ENCODE data around the gene PHB1.

PHB1 gene

GRCh38 chr17:49407981-49408501, 6.6 kb downstream of the PHB1 start:
- no peaks in the 10 kb centered on the region for H3K27me3 ChIP-seq (ENCODE audit: control insufficient read depth, insufficient read depth, low read length)
- H3K79me2 ChIP-seq = no peaks in the 10 kb centered on the region
- TF ChIP-seq CTCF (IDR thresholded peaks at IDR 0.05) = peak; percentile 68
- H3K9ac ChIP-seq = no peak overlapping the region
- H3K4me1 ChIP-seq = no peaks in the 10 kb centered on the region
- no peaks in the 10 kb centered on the region for H3K9me3 ChIP-seq (ENCODE audit: control insufficient read depth, low read length)
- no peak overlapping the region for H3K4me3 ChIP-seq (ENCODE audit: low read depth, low read length)
- no peak overlapping the region for H3K4me2 ChIP-seq (ENCODE audit: low read length)
- H3K27ac ChIP-seq = no peak overlapping the region
- no peak overlapping the region for H2AFZ ChIP-seq
- H3K36me3 ChIP-seq (ENCODE audit: control insufficient read depth, insufficient read depth, low read length) = no peaks in the 10 kb centered on the region

- H3K4me1 ChIP-seq = no peaks in the 10 kb centered on the region
- no peak for TF ChIP-seq CTCF (IDR thresholded peaks at IDR 0.05)
- H3K9me3 ChIP-seq (ENCODE audit: control insufficient read depth, low read length) = no peaks in the 10 kb centered on the region
- no peak overlapping the region for H2AFZ ChIP-seq
- H3K4me2 ChIP-seq (ENCODE audit: low read length) = no peak overlapping the region
- H3K27ac ChIP-seq = no peak overlapping the region
- no peaks in the 10 kb centered on the region for H3K27me3 ChIP-seq (ENCODE audit: control insufficient read depth, insufficient read depth, low read length)
- no peak overlapping the region for H3K9ac ChIP-seq
- H3K4me3 ChIP-seq (ENCODE audit: low read depth, low read length) = no peak overlapping the region
- no peaks in the 10 kb centered on the region for H3K36me3 ChIP-seq (ENCODE audit: control insufficient read depth, insufficient read depth, low read length)
- H3K79me2 ChIP-seq = no peaks in the 10 kb centered on the region
These were observed 7.6 kb downstream of the PHB1 start for GRCh38 chr17:49407086-49407485.

GRCh38 chr17:49406421-49407061, 8.1 kb downstream of the PHB1 start:
- H3K9ac ChIP-seq = no peak overlapping the region
- H2AFZ ChIP-seq = no peak overlapping the region
- H3K27ac ChIP-seq = no peak overlapping the region
- H3K79me2 ChIP-seq = no peaks in the 10 kb centered on the region
- no peaks in the 10 kb centered on the region for H3K36me3 ChIP-seq (ENCODE audit: control insufficient read depth, insufficient read depth, low read length)
- no peaks in the 10 kb centered on the region for H3K9me3 ChIP-seq (ENCODE audit: control insufficient read depth, low read length)
- TF ChIP-seq CTCF (IDR thresholded peaks at IDR 0.05) = no peak
- H3K4me2 ChIP-seq (ENCODE audit: low read length) = no peak overlapping the region
- no peaks in the 10 kb centered on the region for H3K27me3 ChIP-seq (ENCODE audit: control insufficient read depth, insufficient read depth, low read length)
- no peaks in the 10 kb centered on the region for H3K4me1 ChIP-seq
- no peak overlapping the region for H3K4me3 ChIP-seq (ENCODE audit: low read depth, low read length)

GRCh38 chr17:49404906-49405305, 9.8 kb downstream of the PHB1 start:
- no peak overlapping the region for H3K4me2 ChIP-seq (ENCODE audit: low read length)
- H2AFZ ChIP-seq = no peak overlapping the region
- no peaks in the 10 kb centered on the region for H3K36me3 ChIP-seq (ENCODE audit: control insufficient read depth, insufficient read depth, low read length)
- no peak overlapping the region for H3K9ac ChIP-seq
- no peak overlapping the region for H3K27ac ChIP-seq
- no peaks in the 10 kb centered on the region for H3K4me1 ChIP-seq
- no peaks in the 10 kb centered on the region for H3K27me3 ChIP-seq (ENCODE audit: control insufficient read depth, insufficient read depth, low read length)
- H3K9me3 ChIP-seq (ENCODE audit: control insufficient read depth, low read length) = no peaks in the 10 kb centered on the region
- no peak overlapping the region for H3K4me3 ChIP-seq (ENCODE audit: low read depth, low read length)
- H3K79me2 ChIP-seq = no peaks in the 10 kb centered on the region
- TF ChIP-seq CTCF (IDR thresholded peaks at IDR 0.05) = no peak

GRCh38 chr17:49404361-49404760, 10.3 kb downstream of the PHB1 start:
- Histone ChIP-seq H3K36me3 (ENCODE audit: control insufficient read depth, insufficient read depth, low read length) (no peaks in the 10 kb centered on the region), H3K9ac (no peak overlapping the region), H3K27ac (no peak overlapping the region), H3K27me3 (ENCODE audit: control insufficient read depth, insufficient read depth, low read length) (no peaks in the 10 kb centered on the region), H3K4me3 (ENCODE audit: low read depth, low read length) (no peak overlapping the region), H3K79me2 (no peaks in the 10 kb centered on the region), H3K9me3 (ENCODE audit: control insufficient read depth, low read length) (no peaks in the 10 kb centered on the region), H3K4me2 (ENCODE audit: low read length) (no peak overlapping the region), H2AFZ (no peak overlapping the region), H3K4me1 (no peaks in the 10 kb centered on the region)
- no peak for TF ChIP-seq CTCF (IDR thresholded peaks at IDR 0.05)

Data from parathyroid adenoma (tissue), 2 donors.